HepG2 (cell line): ENCODE results near the gene PXMP4. TPM values are rescaled to one million over a fixed set of nuclear protein-coding genes. Genes with fewer than 3 reads are reported as not detected.

Experiments
- ARID4A ChIP-seq: sonication (generic); formaldehyde crosslinking; IDR thresholded peaks from 2 replicates; pipeline ENCODE4 v1.5.0; 2020; ENCODE audit warnings: mild to moderate bottlenecking, missing genetic modification reagents, borderline replicate concordance
- KAT2B ChIP-seq: fragments of 150-350 bp; IDR thresholded peaks from 2 replicates; pipeline ENCODE4 v1.6.1; 2014; ENCODE audit warnings: low read depth, low read length, borderline replicate concordance
- MZF1 ChIP-seq: sonication (generic); formaldehyde crosslinking; IDR thresholded peaks from 2 replicates; pipeline ENCODE4 v1.8.1; 2023; ENCODE audit warnings: mild to moderate bottlenecking, missing genetic modification reagents, borderline replicate concordance
- NFRKB ChIP-seq: fragments of 450-650 bp; IDR thresholded peaks from 2 replicates; pipeline ENCODE4 v1.6.1; 2017
- NFYC ChIP-seq: IDR thresholded peaks from 2 replicates; pipeline ENCODE4 v1.6.1; 2016; ENCODE audit warnings: missing genetic modification reagents, missing compliant biosample characterization
- NRL ChIP-seq: sonication (generic); formaldehyde crosslinking; IDR thresholded peaks from 2 replicates; pipeline ENCODE4 v1.5.0; 2020; ENCODE audit warnings: missing genetic modification reagents, mild to moderate bottlenecking, moderate library complexity, borderline replicate concordance
- SCMH1 ChIP-seq: sonication (generic); formaldehyde crosslinking; IDR thresholded peaks from 2 replicates; pipeline ENCODE4 v1.9.0; 2021; ENCODE audit warnings: missing genetic modification reagents, mild to moderate bottlenecking, borderline replicate concordance
- SIX1 ChIP-seq: sonication (generic); formaldehyde crosslinking; IDR thresholded peaks from 2 replicates; pipeline ENCODE4 v1.4.0; 2020; ENCODE audit warnings: missing genetic modification reagents, borderline replicate concordance
- SKIL ChIP-seq: sonication (generic); formaldehyde crosslinking; IDR thresholded peaks from 2 replicates; pipeline ENCODE4 v1.8.0; 2022; ENCODE audit warnings: missing genetic modification reagents, mild to moderate bottlenecking, moderate library complexity, borderline replicate concordance
- SOX5 ChIP-seq: IDR thresholded peaks from 2 replicates; pipeline ENCODE4 v1.6.1; 2016; ENCODE audit warnings: borderline replicate concordance
- TAF15 ChIP-seq: fragments of 200-400 bp; formaldehyde crosslinking; IDR thresholded peaks from one replicate; pipeline ENCODE4 v1.6.1; 2018; ENCODE audit warnings: mild to moderate bottlenecking, low read depth, low read length; ENCODE audit not compliant: poor library complexity, severe bottlenecking
- ZNF329 ChIP-seq: sonication (generic); formaldehyde crosslinking; IDR thresholded peaks from 2 replicates; pipeline ENCODE4 v1.9.0; 2021; ENCODE audit warnings: low read depth, mild to moderate bottlenecking, missing genetic modification reagents
- ZNF431 ChIP-seq: sonication (generic); formaldehyde crosslinking; IDR thresholded peaks from 2 replicates; pipeline ENCODE4 v1.9.0; 2022; ENCODE audit warnings: missing genetic modification reagents, low read depth, mild to moderate bottlenecking, borderline replicate concordance
- ZNF530 ChIP-seq: sonication (generic); formaldehyde crosslinking; IDR thresholded peaks from 2 replicates; pipeline ENCODE4 v1.5.0; 2020; ENCODE audit warnings: low read depth, mild to moderate bottlenecking, missing genetic modification reagents
- ZNF563 ChIP-seq: sonication (generic); formaldehyde crosslinking; IDR thresholded peaks from 2 replicates; pipeline ENCODE4 v1.8.0; 2022; ENCODE audit warnings: mild to moderate bottlenecking, moderate library complexity, missing genetic modification reagents
- ZNF570 ChIP-seq: sonication (generic); formaldehyde crosslinking; IDR thresholded peaks from 2 replicates; pipeline ENCODE4 v1.4.0; 2020; ENCODE audit warnings: mild to moderate bottlenecking, missing genetic modification reagents, borderline replicate concordance
- ZNF615 ChIP-seq: sonication (generic); formaldehyde crosslinking; IDR thresholded peaks from 2 replicates; pipeline ENCODE4 v1.5.0; 2020; ENCODE audit warnings: mild to moderate bottlenecking, missing genetic modification reagents, borderline replicate concordance
- ZNF772 ChIP-seq: sonication (generic); formaldehyde crosslinking; IDR thresholded peaks from 2 replicates; pipeline ENCODE4 v1.5.0; 2020; ENCODE audit warnings: mild to moderate bottlenecking, missing genetic modification reagents
- polyA plus RNA-seq, 8 experiments: library from polyadenylated mRNA; depleted of rRNA in 3 of 8; stranded (reverse) in 7 of 8; unstranded in 1 of 8; fragments of >200 nt; fragmentation: Illumina TruSeq in 4 of 8; extraction: Trizol in 4 of 8; gene quantifications; 2 replicates each; pipeline versions ENCODE4 v1.2.1 to v1.2.3, GENCODE V29; 2011 to 2016; ENCODE audit warnings: low read depth in 4 of 8, missing spikeins in 1 of 8, mixed read lengths in 1 of 8; ENCODE audit not compliant: insufficient read depth in 1 of 8
- total RNA-seq, 5 experiments: library from RNA; depleted of rRNA; stranded (reverse); fragments of >200 nt; fragmentation: Illumina TruSeq; extraction: Trizol; gene quantifications; 2 replicates each; pipeline ENCODE4 v1.2.3, GENCODE V29; 2016; ENCODE audit warnings: low read depth in 1 of 5

PXMP4 gene
- total and polyA plus RNA-seq, 2 of the 13 experiments (the other 11 are each of a cell fraction or from before 2014, with no cell fraction given) = not detected

- TF ChIP-seq ZNF329 (CRISPR knock-in tag) (no peak), ZNF772 (peak; percentile 34; the same call in 1 of the 2 replicates), SIX1 (no peak), ARID4A (CRISPR knock-in tag) (peak; percentile 4; the same call in 1 of the 2 replicates), MZF1 (CRISPR knock-in tag) (0 out of 2 replicates have a peak, but pooled peaks have one; percentile 77), SKIL (CRISPR knock-in tag) (no peak; the same call in 1 of the 2 replicates), ZNF615 (CRISPR knock-in tag) (no peak), KAT2B (no peak), ZNF530 (0 out of 2 replicates have a peak, but pooled peaks have one; percentile 5), ZNF570 (CRISPR knock-in tag) (no peak), ZNF431 (CRISPR knock-in tag) (0 out of 2 replicates have a peak, but pooled peaks have one; percentile 44), NFYC (CRISPR knock-in tag) (no peak), NFRKB (no peak), SCMH1 (CRISPR knock-in tag) (no peak), ZNF563 (CRISPR knock-in tag) (0 out of 2 replicates have a peak, but pooled peaks have one; percentile 36), TAF15 (no peak), NRL (CRISPR knock-in tag) (peak; percentile 64; the same call in 1 of the 2 replicates), SOX5 (no peak)
Measured at GRCh38 chr20:33672426-33673113, 47.5 kb downstream of the PXMP4 start (continued).
